GM19239 (cell line): ENCODE results near the gene BCL7A.
"Not testable (repeated sequence)": the region's sequence is repeated elsewhere in the genome, so short reads cannot be mapped to it uniquely, and the experiment has no call there.

Source experiments
- DNase-seq: peaks from one replicate; pipeline ENCODE4 v3.0.0; 2011; ENCODE audit warnings: low spot score; ENCODE audit not compliant: insufficient read length
- FAIRE-seq: peaks from 2 replicates; lab custom pipeline; 2011; peaks lifted over from hg19 to GRCh38; lab: Jason Lieb, UNC

BCL7A gene

GRCh38 chr12:122024132-122024785, 2.6 kb downstream of the BCL7A start:
- peak; percentile 66 for FAIRE-seq
- DNase-seq: no peak

GRCh38 chr12:122026706-122027333, 5.1 kb downstream of the BCL7A start:
- no peak for DNase-seq
- no peak for FAIRE-seq

GRCh38 chr12:122028165-122028904, 6.7 kb downstream of the BCL7A start:
- DNase-seq: no peak
- no peak for FAIRE-seq

GRCh38 chr12:122028905-122029560, 7.3 kb downstream of the BCL7A start:
- DNase-seq (peak; percentile 60), FAIRE-seq (peak; percentile 86)

- no peak for DNase-seq
- FAIRE-seq: no peak
Measured at GRCh38 chr12:122029620-122030423, 8.1 kb downstream of the BCL7A start.

GRCh38 chr12:122030424-122031035, 8.8 kb downstream of the BCL7A start:
- DNase-seq (no peak), FAIRE-seq (no peak)

GRCh38 chr12:122031342-122032216, 9.9 kb downstream of the BCL7A start:
- DNase-seq (peak; percentile 42), FAIRE-seq (peak; percentile 64)

- no peak for FAIRE-seq
- DNase-seq: no peak
Measured at GRCh38 chr12:122032580-122032979, 10.9 kb downstream of the BCL7A start.

- DNase-seq: no peak
Measured at GRCh38 chr12:122035292-122035691, 13.6 kb downstream of the BCL7A start.

GRCh38 chr12:122036153-122036552, 14.5 kb downstream of the BCL7A start:
- no peak for FAIRE-seq

More at GRCh38 chr12:122035292-122035691, 13.6 kb downstream of the BCL7A start:
- FAIRE-seq: no peak

GRCh38 chr12:122040579-122041386, 19.1 kb downstream of the BCL7A start:
- DNase-seq: no peak
- FAIRE-seq: peak; percentile 84

More at GRCh38 chr12:122036153-122036552, 14.5 kb downstream of the BCL7A start:
- no peak for DNase-seq

- not testable (repeated sequence) for FAIRE-seq, DNase-seq
Measured at GRCh38 chr12:122041458-122041857, 19.8 kb downstream of the BCL7A start.

- FAIRE-seq (no peak), DNase-seq (no peak)
Measured at GRCh38 chr12:122042910-122043309, 21.2 kb downstream of the BCL7A start.

- DNase-seq: no peak
- FAIRE-seq: no peak
Measured at GRCh38 chr12:122043476-122043875, 21.8 kb downstream of the BCL7A start.

- DNase-seq: no peak
- no peak for FAIRE-seq
Measured at GRCh38 chr12:122045262-122045661, 23.6 kb downstream of the BCL7A start.

GRCh38 chr12:122046145-122046544, 24.5 kb downstream of the BCL7A start:
- DNase-seq: no peak
- no peak for FAIRE-seq

GRCh38 chr12:122048151-122048550, 26.5 kb downstream of the BCL7A start:
- DNase-seq (no peak), FAIRE-seq (no peak)

GRCh38 chr12:122049827-122050226, 28.1 kb downstream of the BCL7A start:
- FAIRE-seq: no peak
- no peak for DNase-seq
